Prostate gland (tissue), 2 donors: ENCODE results near the gene SH2D7. TPM values are rescaled to one million over a fixed set of nuclear protein-coding genes. Genes with fewer than 3 reads are reported as not detected.
A peak's percentile ranks its signal among the peaks of the same experiment; 100 is the strongest.

Experiments
- DNase-seq: peaks from one replicate; pipeline ENCODE4 v3.0.0-alpha.2; 2019; ENCODE audit warnings: low spot score
- H3K27ac ChIP-seq, 2 donors: fragments of 200-600 bp; sonication (generic); 2 replicates each; pipeline ENCODE4 v1.5.1; 2017 to 2019
- H3K27me3 ChIP-seq: fragments of 200-600 bp; sonication (generic); replicated peaks from 2 replicates; pipeline ENCODE4 v1.5.1; 2019; ENCODE audit not compliant: insufficient read depth
- H3K36me3 ChIP-seq, 2 donors: fragments of 200-600 bp; sonication (generic); 1 replicate in 1 of 2; 2 replicates in 1 of 2; pipeline versions ENCODE4 v1.5.1 to v1.8.1; 2017 to 2019
- H3K4me1 ChIP-seq: fragments of 200-600 bp; sonication (generic); replicated peaks from 2 replicates; pipeline ENCODE4 v1.5.1; 2019
- H3K4me3 ChIP-seq, 2 donors: fragments of 200-600 bp; sonication (generic); 2 replicates each; pipeline ENCODE4 v1.5.1; 2017 to 2019
- H3K9me3 ChIP-seq: fragments of 200-600 bp; sonication (generic); 2 replicates; pipeline ENCODE4 v1.5.1; 2017
- POLR2A ChIP-seq: fragments of 450-650 bp; IDR thresholded peaks from one replicate; pipeline ENCODE4 v1.6.1; 2016; ENCODE audit warnings: antibody characterized with exemption, mild to moderate bottlenecking
- POLR2AphosphoS5 ChIP-seq: sonication (generic); formaldehyde crosslinking; IDR thresholded peaks from one replicate; pipeline ENCODE4 v1.6.1; 2017; ENCODE audit warnings: antibody characterized with exemption
- WGBS: methylation state at CpG from one replicate; pipeline ENCODE4 v1.1.5; 2018; 5-methylcytosine and 5-hydroxymethylcytosine counted together
- intact Hi-C: fragments of 100-400 bp; cut with DNase I; formaldehyde crosslinking; loops from one replicate; pipeline ENCODE4 v1.14.2; 2022
- total RNA-seq, 2 donors: library from RNA; depleted of rRNA; stranded (reverse); fragments of >200 nt; gene quantifications; one replicate each; pipeline ENCODE4 v1.1.0, GENCODE V29; 2016
- TF ChIP-seq, protein P1 (sequence below), 4 experiments: fragments of 200-600 bp in 2 of 4; fragments of 450-650 bp in 2 of 4; sonication (generic) in 2 of 4; IDR thresholded peaks; 1 replicate in 3 of 4; 2 replicates in 1 of 4; pipeline ENCODE4 v1.5.1; 2016 to 2019; ENCODE audit warnings: antibody characterized with exemption in 4 of 4, mild to moderate bottlenecking in 2 of 4, moderate library complexity in 2 of 4

The SH2D7 gene
- total RNA-seq, 2 donors from 2014 or later = 0.28 TPM; not detected in 1

DNA sequence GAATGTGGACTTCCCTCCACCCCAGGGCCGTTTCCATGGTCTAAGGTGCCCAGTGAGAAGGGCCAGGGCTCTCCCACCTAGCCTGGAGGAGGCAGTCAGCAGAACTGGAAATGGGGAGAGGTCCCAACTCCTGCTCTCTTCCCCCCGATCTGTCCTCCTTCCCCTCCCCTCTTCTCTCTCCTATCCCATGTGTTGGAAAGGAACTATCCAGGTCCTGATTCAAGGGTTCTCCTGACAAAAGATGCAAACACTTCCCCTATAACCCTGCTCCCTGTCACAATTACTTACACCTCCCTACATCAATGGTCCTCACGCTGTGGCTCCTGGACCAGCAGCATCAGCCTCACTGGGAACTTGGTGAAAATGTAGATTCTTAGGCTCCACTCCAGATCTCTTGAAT lies 32.9 kb downstream of the SH2D7 start:
- intact Hi-C loops = no loop called here
- TF ChIP-seq POLR2AphosphoS5 (no peak), POLR2A (no peak)
- TF ChIP-seq, protein P1, sequence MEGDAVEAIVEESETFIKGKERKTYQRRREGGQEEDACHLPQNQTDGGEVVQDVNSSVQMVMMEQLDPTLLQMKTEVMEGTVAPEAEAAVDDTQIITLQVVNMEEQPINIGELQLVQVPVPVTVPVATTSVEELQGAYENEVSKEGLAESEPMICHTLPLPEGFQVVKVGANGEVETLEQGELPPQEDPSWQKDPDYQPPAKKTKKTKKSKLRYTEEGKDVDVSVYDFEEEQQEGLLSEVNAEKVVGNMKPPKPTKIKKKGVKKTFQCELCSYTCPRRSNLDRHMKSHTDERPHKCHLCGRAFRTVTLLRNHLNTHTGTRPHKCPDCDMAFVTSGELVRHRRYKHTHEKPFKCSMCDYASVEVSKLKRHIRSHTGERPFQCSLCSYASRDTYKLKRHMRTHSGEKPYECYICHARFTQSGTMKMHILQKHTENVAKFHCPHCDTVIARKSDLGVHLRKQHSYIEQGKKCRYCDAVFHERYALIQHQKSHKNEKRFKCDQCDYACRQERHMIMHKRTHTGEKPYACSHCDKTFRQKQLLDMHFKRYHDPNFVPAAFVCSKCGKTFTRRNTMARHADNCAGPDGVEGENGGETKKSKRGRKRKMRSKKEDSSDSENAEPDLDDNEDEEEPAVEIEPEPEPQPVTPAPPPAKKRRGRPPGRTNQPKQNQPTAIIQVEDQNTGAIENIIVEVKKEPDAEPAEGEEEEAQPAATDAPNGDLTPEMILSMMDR (IDR thresholded peaks at IDR 0.05) = no peak
- Histone ChIP-seq H3K4me1 (peaks cover 4% of the 10 kb centered on the region), H3K27me3 (no peaks in the 10 kb centered on the region), H3K36me3 (no peaks in the 10 kb centered on the region), H3K4me3 (no peak overlapping the region), H3K9me3 (no peaks in the 10 kb centered on the region), H3K27ac (no peak overlapping the region)
- DNase-seq = no peak
- 79% methylated on average over 3 of the region's 3 CpGs for WGBS

DNA sequence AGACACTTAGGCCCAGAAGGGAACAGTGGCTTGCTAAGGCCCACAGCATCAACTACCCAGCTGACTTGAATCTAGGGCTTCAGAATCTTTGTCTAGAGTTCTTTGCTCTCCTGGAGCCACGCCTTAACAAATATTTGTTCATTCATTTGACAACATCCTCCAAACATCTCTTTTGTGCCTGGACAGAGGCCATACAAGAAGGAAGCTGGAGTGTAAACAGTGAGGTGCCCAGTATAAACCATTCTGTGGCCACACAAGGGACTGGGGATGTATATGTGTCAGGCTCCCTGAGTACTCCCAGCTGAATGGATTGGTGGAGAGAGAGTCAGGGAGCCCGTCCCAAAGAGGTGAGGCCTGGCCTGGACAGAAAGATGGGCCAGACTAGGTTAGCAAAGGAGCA lies 35.5 kb downstream of the SH2D7 start:
- Histone ChIP-seq H3K27me3 (no peaks in the 10 kb centered on the region), H3K9me3 (no peaks in the 10 kb centered on the region), H3K36me3 (no peaks in the 10 kb centered on the region), H3K27ac (peak overlapping the region in 1 of 2 donors; percentile 23), H3K4me3 (no peak overlapping the region), H3K4me1 (peaks cover 4% of the 10 kb centered on the region)
- peak; percentile 58 for DNase-seq
- peak; percentile 84 for TF ChIP-seq POLR2AphosphoS5
- TF ChIP-seq, protein P1 (IDR thresholded peaks at IDR 0.05) = no peak
- WGBS = 74% methylated on average over 2 of the region's 2 CpGs
- intact Hi-C loops = no loop called here

DNA sequence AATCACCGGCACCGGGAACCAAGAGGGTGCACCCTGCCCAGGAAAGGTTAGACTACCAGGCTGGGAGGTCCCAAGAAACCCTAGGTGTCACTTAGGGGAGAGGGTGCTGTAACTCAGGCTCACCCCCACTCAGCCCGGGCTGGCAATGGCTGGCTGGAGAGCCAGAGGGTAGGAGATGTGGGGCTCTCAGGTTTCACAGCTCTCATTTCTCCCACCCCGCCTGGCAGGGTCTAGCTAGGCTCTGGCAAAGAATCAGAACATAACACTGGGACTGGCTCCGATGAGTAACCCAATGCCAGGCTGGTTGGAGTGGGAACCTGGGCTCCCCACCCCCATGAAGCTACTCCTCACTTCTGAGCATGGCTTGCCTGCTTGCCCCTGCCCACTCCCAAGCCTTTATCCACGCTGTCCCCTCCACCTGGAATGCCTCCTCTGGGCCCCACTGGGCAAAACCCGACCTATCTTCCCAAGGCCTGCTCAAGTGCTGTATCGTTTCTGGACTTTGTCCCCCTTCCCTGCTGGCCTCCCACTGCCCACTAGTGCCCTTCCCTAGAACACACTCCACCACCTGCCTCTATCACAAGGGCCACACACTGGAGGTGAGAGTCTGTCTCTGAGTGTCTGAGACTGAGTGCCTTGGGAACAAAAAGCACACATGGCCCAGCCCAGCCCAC lies 36.9 kb downstream of the SH2D7 start:
- peak overlapping the region in 1 of 2 donors; percentile 15 for H3K27ac ChIP-seq
- H3K36me3 ChIP-seq = no peaks in the 10 kb centered on the region
- TF ChIP-seq POLR2A (no peak), POLR2AphosphoS5 (no peak)
- TF ChIP-seq, protein P1 (IDR thresholded peaks at IDR 0.05) = no peak
- intact Hi-C loops = no loop called here
- no peak overlapping the region for H3K4me3 ChIP-seq
- 58% methylated on average over 8 of the region's 8 CpGs for WGBS
- no peak for DNase-seq
- no peaks in the 10 kb centered on the region for H3K27me3 ChIP-seq
- H3K4me1 ChIP-seq = peaks cover 10% of the 10 kb centered on the region
- no peaks in the 10 kb centered on the region for H3K9me3 ChIP-seq

DNA sequence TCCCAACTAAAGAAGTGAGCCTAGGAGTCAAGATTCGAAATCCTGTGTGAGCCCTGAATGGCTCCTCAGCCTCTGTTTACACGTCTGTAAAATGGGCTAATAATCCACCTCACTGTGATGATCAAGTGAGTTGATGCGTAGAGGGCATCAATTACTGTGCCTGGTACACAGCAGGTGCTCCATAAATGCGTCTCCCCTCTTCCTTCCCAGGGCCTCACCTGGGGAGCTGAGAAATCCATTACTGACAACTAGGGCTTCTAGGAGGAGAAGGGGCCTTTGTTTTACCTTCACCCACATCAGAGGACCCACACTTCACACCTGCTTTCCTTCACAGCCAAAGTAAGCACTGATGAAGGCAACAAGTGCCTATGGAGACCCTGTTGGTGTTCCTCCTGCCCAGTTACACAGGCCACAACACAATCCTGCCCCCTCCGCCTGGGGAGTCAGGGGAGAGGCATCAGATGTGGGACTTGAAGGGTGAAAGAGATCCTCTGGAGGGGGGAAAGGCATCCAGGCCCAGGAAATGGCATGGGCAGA lies 37.5 kb downstream of the SH2D7 start:
- intact Hi-C loops = loop anchor here (5.0 kb wide), 1 partner anchor 112 kb away; no protein-coding TSS in a partner anchor
- no peak for DNase-seq
- Histone ChIP-seq H3K27me3 (no peaks in the 10 kb centered on the region), H3K4me3 (no peak overlapping the region), H3K36me3 (no peaks in the 10 kb centered on the region), H3K9me3 (no peaks in the 10 kb centered on the region), H3K27ac (no peak overlapping the region), H3K4me1 (peaks cover 10% of the 10 kb centered on the region)
- TF ChIP-seq POLR2AphosphoS5 (no peak), POLR2A (no peak)
- TF ChIP-seq, protein P1 (IDR thresholded peaks at IDR 0.05) = no peak
- 92% methylated on average over 5 of the region's 5 CpGs for WGBS
